Lower leg skin (tissue), 3 donors: ENCODE data around the gene CLIC4.

ENCODE experiments used
- CTCF ChIP-seq, 3 donors: fragments of 450-650 bp; IDR thresholded peaks; one replicate each; pipeline ENCODE4 v1.5.1; 2016; ENCODE audit warnings: antibody characterized with exemption in 3 of 3, mild to moderate bottlenecking in 3 of 3, moderate library complexity in 2 of 3
- POLR2A ChIP-seq, 2 donors: fragments of 450-650 bp; IDR thresholded peaks; one replicate each; pipeline ENCODE4 v1.6.1; 2016 to 2017; ENCODE audit warnings: antibody characterized with exemption in 2 of 2, mild to moderate bottlenecking in 1 of 2, moderate library complexity in 1 of 2

- TF ChIP-seq POLR2A (IDR thresholded peaks at IDR 0.05) (no peak), CTCF (IDR thresholded peaks at IDR 0.05) (no peak)
Measured at GRCh38 chr1:24759492-24759891, 14.2 kb downstream of the CLIC4 start.
